Sigmoid colon (tissue), 4 donors: Measurements from ENCODE around the gene S100A2.
A peak's percentile ranks its signal among the peaks of the same experiment; 100 is the strongest.

Experiments
- CTCF ChIP-seq, 4 experiments: fragments of 450-650 bp in 3 of 4; fragments of 200-600 bp in 1 of 4; IDR thresholded peaks; one replicate each; pipeline ENCODE4 v1.5.1; 2016 to 2019; ENCODE audit warnings: antibody characterized with exemption in 4 of 4, mild to moderate bottlenecking in 3 of 4, moderate library complexity in 2 of 4
- EP300 ChIP-seq, 4 donors: sonication (generic); formaldehyde crosslinking; IDR thresholded peaks; one replicate each; pipeline ENCODE4 v1.6.1; 2017; ENCODE audit warnings: antibody characterized with exemption in 4 of 4
- POLR2A ChIP-seq, 2 donors: fragments of 450-650 bp; IDR thresholded peaks; one replicate each; pipeline ENCODE4 v1.6.1; 2016; ENCODE audit warnings: antibody characterized with exemption in 2 of 2, mild to moderate bottlenecking in 2 of 2, moderate library complexity in 2 of 2
- POLR2AphosphoS5 ChIP-seq, 4 donors: sonication (generic); formaldehyde crosslinking; IDR thresholded peaks; one replicate each; pipeline ENCODE4 v1.6.1; 2017; ENCODE audit warnings: antibody characterized with exemption in 4 of 4

GRCh38 chr1:153566414-153567371 is 1.0 kb upstream of the S100A2 start:
- TF ChIP-seq POLR2AphosphoS5 (IDR thresholded peaks at IDR 0.05) = peak; percentile 72 to 91 (median 82)
- no peak for TF ChIP-seq CTCF (IDR thresholded peaks at IDR 0.05)
- TF ChIP-seq POLR2A (IDR thresholded peaks at IDR 0.05) = peak in 1 of 2 donors; percentile 63
- TF ChIP-seq EP300 (IDR thresholded peaks at IDR 0.05) = peak in 2 of 4 donors; percentile 64 to 82
